ENCODE measurements around the gene RNF167.

GRCh38 chr17:4947010-4947410 lies 6.9 kb downstream of the RNF167 start:
- TF ChIP-seq CTCF (IDR thresholded peaks at IDR 0.05; ENCODE audit: low read depth, low read length) (no peak), POLR2A (IDR thresholded peaks at IDR 0.05; ENCODE audit: extremely low read depth, insufficient read length) (no peak), MYC (IDR thresholded peaks at IDR 0.05; ENCODE audit: low read depth, low read length) (no peak)
- TF ChIP-seq, protein P1, sequence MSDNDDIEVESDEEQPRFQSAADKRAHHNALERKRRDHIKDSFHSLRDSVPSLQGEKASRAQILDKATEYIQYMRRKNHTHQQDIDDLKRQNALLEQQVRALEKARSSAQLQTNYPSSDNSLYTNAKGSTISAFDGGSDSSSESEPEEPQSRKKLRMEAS (IDR thresholded peaks at IDR 0.05; ENCODE audit: low read depth, low read length): no peak
